B cell (primary cell): ENCODE data around the gene ELK3. TPM values are rescaled to one million over a fixed set of nuclear protein-coding genes. Genes with fewer than 3 reads are reported as not detected.

ENCODE experiments used
- polyA plus RNA-seq: library from polyadenylated mRNA; depleted of rRNA; stranded (reverse); fragments of >200 nt; gene quantifications from 2 replicates; pipeline ENCODE4 v1.2.3, GENCODE V29; 2012
- small RNA-seq: library from RNA; depleted of rRNA; stranded (forward); fragments of <200 nt; gene quantifications from one replicate; pipeline ENCODE3, GENCODE V24; 2012; ENCODE audit warnings: low replicate concordance, low read depth; ENCODE audit not compliant: insufficient read length
- total RNA-seq, 2 donors: library from RNA; stranded (reverse); fragments of 120-200 nt in 1 of 2; gene quantifications; 1 replicate in 1 of 2; 2 replicates in 1 of 2; pipeline versions ENCODE4 v1.2.3 to v1.2.4, GENCODE V29; 2013 to 2022

ELK3 gene
- total and polyA plus RNA-seq, 2 donors (not counting 1 experiment from before 2014, with no cell fraction given) = 10.5 to 87.1 TPM

Small RNA genes within 50 kb of the gene (small RNA-seq; reads per million reads assigned to genes)
- not detected for gene RNU4-24P

Other genes starting within 250 kb of the ELK3 start
- gene HAL, start 198.0 kb upstream of the ELK3 start, total RNA-seq = 4.8 and 5.9 TPM in 2 replicates
- gene HAL, start 198.0 kb upstream of the ELK3 start, polyA plus RNA-seq = 1.3 and 2.0 TPM in 2 replicates
- gene LTA4H, start 158.8 kb upstream of the ELK3 start, total RNA-seq = 158 and 167 TPM in 2 replicates
- gene LTA4H, start 158.8 kb upstream of the ELK3 start, polyA plus RNA-seq = 129 and 153 TPM in 2 replicates
- gene CDK17, start 206.1 kb downstream of the ELK3 start, total RNA-seq = 87.8 and 96.3 TPM in 2 replicates
- 15.6 and 24.4 TPM in 2 replicates for gene CDK17, start 206.1 kb downstream of the ELK3 start, polyA plus RNA-seq